GF-D8 (cell line): ENCODE results near the gene RBM19.
"Not testable (repeated sequence)": the region's sequence is repeated elsewhere in the genome, so short reads cannot be mapped to it uniquely, and the experiment has no call there.

Experiments used
- DNase-seq: peaks from one replicate; lab custom pipeline; 2025; lab: John Stamatoyannopoulos, UW

The RBM19 gene

GRCh38 chr12:113833422-113833821 is 132.7 kb downstream of the RBM19 start:
- no peak for DNase-seq

- DNase-seq = no peak
Measured at GRCh38 chr12:113831476-113831875, 134.6 kb downstream of the RBM19 start.

- no peak for DNase-seq
Measured at GRCh38 chr12:113831016-113831415, 135.1 kb downstream of the RBM19 start.

- DNase-seq = no peak
Measured at GRCh38 chr12:113829212-113829611, 136.9 kb downstream of the RBM19 start.

DNA sequence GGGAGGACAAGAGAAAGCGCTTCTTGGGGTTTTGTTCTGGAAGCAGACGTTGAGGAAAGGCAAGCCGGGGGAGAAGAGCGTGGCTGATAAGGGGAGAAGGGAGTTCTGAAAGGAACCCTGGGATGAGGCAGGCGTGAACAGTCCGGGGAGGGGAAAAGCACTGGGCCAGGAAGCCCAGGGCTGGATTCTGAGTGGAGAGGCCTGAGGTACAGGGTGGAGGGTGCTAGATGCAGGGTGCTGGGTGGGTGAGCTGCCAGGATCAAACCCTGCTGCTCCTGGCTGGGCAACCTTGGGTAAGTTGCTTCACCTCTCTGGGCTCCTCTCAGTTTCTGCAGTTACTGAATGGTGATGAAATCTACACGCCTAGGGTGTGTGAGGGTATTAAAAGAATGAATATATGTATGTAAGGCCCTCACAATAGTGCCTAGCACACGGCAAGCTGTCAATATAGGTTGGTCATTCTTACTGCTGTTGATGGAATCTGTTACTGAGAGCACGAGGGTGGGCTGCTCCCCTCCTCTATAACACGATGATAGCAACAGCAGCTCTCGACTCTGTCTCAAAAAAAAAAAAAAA is 138.5 kb downstream of the RBM19 start:
- no peak for DNase-seq

DNA sequence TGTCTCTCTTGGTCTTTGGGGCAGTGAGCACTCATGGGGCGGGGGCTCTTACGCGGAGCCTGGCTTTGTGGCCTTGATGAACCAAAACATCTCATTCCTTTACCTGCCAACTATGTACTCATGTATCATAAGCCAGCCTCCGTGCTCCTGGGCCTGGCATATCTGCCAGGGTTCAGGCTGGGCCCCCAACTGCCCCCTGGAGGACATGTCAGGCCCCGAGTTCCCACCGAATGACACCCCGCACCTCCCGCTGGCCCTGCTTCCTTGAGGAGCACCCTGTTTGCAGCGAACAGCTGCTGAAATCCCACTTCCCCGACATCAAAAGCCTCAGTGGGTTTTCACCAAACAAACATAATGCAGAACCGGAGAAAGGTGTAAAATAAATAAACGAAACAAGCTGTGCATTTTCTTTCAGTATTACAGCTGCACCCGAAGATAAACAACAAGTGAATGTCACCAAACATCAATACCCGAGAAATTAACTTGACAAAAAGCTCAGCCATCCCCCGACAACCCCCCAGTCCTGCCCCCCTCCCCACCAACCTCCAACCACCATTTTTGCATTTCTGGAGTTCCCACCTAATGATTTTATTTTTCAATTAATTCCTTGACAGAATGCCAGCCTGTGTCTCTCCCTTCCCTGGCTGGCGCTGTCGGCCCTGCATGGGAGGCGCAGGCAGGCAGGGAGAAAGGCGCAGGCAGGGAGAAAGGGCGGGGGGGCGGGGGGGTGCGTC is 139.2 kb downstream of the RBM19 start:
- DNase-seq = no peak

GRCh38 chr12:113825705-113826104 is 140.4 kb downstream of the RBM19 start:
- DNase-seq = no peak

- no peak for DNase-seq
Measured at GRCh38 chr12:113823816-113824215, 142.3 kb downstream of the RBM19 start.

DNA sequence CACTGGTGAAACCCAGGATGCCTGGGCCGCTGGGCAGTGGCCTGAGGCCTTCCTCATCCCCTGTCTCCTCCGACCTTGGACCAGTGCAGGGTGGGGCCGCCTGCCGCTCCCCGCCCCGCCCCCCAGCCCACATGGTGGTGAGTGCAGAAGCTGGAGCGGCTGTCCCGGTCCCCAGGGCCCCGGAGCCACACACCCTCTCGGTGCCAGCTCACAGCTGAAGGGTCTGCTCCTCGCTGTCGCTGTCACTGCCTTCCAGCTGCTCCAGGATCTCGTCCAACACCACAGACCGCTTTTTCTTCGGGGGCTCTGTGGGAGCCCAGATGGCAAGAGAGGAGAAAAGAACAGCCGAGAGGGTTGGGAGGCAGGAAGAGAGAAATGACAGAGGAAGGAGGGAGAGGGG is 143.1 kb downstream of the RBM19 start:
- no peak for DNase-seq

DNA sequence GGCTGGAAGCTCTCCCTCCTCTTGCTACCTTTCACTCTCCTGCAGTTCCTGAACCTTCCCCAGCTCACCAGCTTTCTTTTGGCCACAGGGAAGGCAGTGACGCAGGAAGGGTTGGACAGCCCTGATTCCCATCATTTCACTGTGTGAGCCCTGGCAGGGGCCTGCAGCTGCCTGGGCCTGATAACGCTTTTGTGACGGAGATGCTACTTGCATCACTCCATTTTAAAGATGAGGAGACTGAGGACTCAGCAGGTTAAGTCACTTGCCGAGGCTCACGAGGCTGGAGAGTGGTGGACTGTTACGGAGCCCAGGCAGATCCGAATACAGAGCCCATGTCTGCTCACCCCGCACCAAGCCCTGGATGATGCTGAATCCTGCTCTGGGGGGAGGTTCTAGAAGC is 145.3 kb downstream of the RBM19 start:
- DNase-seq = no peak

DNA sequence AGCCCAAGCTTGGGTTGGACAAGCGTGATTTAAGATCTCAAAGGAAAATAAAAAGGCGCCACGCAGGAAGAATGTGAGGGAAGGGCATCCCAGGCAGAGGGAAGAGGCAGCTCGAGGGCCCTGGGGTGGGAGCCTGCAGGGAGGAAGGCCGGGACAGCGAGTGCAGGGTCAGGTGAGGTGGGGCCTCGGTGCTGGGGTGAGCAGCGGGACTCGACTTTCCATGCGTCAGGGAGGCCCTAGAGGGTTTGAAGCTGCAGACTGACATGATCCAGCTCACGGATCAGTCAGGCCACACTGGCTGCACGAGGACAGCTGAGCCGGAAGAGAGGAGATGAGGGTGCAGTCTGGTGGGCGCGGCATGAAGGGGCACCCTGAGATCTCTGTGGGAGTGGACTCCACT is 145.8 kb downstream of the RBM19 start:
- DNase-seq = no peak

GRCh38 chr12:113819495-113819894 is 146.6 kb downstream of the RBM19 start:
- DNase-seq = no peak

DNA sequence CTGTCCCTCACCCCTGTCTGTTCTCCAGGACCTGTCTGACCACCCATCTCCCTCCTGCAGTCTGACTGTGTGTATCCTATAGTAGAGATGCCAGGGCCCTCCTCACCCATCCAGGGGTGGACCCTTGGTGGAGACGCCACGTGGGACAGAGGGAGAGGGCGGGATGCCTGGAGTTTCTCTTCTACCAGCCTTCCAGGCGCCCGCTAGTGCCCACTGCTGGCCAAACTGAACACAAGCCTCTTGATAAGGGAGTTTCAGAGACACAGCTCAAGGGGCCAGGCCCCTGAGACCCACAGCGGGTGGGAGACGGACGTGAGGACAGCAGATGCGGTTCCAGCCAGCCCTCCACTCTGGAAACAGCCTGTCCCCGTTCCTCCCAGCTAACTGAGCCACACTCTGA is 147.3 kb downstream of the RBM19 start:
- no peak for DNase-seq

DNA sequence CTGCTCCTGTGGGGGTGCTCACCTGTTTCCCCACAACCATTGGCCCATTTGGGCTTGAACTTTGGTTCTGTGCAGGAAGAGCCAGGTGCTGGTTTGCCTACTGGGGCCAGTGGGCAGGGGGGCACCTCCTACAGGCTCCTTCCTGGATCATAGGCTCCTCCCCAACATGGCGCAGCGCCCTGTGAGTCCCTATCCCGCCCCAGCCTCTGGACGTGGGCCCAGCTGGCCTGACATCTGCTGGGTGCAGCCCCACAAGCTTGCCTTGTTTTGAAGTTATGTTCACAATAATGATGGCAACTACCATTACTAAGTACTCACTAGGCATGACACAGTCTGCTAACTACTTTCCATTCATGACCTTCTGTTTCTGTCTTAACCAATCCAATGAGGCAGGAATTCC is 147.8 kb downstream of the RBM19 start:
- no peak for DNase-seq

DNA sequence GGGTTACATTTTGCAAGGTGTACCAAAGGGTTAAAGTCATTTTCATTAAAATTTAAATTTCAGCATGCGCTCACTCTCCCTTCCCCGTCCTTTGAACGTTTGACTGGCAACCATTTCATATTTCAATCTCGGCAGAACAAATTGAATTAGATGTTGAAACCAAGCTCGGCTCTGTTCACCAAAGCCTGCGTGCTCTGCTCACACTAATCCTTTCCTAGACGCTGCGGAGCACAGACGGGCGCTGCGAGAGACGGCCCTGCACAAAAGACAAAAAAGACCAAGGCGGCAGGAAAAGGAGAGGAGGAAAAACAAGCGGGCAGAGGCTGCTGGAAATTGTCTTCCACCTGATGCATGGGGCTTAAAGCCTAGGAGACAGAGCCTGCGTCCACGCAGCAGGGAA is 149.3 kb downstream of the RBM19 start:
- DNase-seq = no peak

DNA sequence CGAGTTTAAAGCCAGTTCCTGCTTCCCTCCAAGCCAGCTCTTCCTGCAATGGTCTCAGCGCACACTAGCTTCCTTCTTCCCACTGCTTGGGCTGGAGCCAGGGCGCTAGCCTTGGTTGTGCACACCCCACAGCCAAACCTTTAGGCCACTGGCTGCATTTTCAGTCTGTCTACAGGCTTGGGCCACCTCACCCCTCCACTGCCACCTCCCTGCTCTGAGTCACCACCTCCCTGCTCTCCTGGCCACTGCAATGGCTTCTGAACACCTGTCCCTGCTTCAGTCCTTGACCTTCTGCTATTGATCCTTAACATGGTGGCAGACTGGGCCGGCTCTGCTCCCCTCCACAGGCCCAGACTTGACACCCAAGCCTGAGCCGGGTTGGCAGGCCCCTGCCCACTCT is 151.1 kb downstream of the RBM19 start:
- DNase-seq = no peak

DNA sequence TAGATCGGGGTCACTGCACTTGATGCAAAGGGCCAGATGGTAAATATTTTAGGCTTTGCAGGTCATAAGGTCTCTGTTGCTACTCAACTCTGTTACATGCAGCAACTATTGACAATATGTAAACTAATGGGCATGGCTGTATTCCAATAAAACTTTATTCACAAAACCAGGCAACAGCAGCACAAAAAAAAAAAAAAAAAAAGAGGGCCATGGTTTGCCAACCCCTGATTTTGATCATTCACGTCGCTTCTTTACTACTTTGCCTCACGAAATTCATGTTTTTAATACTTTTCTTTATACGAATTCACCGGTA is 152.9 kb downstream of the RBM19 start:
- DNase-seq = no peak

DNA sequence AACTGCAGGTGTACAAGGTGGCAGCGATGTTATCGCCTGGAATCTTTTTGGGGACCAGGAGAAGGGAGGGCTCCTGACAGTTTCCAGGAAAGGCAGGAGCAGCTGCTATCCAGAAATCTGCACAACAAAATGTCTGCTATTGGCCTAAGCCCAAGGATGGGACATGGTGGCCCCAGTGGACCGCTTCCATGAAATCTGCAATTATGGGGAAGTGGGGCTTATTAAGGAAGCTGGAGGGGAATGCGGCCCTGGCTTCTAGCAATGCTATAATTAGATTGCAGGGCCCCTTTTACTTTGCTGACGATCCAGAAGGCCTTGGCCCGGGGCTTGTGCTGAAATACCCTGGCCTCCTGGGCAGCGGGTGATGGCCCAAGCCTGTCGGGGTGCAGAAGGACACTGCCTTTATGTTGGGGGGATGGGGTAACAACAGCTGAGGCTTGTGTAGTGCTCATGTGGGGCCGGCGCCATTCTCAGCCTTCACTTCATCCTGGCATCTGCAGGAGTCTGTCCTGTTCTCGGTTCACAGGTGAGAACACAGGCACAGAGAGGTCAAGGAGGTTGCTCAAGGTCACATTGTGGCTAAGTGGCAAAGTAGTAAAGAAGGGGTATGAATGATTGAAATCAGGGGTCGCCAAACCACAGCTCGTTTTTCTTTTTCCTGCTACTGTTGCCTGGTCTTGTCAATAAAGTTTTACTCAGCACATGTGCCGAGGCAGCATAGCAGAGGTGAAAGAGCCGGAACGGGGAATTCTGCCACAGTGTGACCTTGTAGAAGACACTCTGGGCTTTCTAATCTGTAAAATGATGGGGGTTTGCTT is 153.5 kb downstream of the RBM19 start:
- DNase-seq = no peak

GRCh38 chr12:113809462-113810220 is 156.5 kb downstream of the RBM19 start:
- DNase-seq = not testable (repeated sequence)

DNA sequence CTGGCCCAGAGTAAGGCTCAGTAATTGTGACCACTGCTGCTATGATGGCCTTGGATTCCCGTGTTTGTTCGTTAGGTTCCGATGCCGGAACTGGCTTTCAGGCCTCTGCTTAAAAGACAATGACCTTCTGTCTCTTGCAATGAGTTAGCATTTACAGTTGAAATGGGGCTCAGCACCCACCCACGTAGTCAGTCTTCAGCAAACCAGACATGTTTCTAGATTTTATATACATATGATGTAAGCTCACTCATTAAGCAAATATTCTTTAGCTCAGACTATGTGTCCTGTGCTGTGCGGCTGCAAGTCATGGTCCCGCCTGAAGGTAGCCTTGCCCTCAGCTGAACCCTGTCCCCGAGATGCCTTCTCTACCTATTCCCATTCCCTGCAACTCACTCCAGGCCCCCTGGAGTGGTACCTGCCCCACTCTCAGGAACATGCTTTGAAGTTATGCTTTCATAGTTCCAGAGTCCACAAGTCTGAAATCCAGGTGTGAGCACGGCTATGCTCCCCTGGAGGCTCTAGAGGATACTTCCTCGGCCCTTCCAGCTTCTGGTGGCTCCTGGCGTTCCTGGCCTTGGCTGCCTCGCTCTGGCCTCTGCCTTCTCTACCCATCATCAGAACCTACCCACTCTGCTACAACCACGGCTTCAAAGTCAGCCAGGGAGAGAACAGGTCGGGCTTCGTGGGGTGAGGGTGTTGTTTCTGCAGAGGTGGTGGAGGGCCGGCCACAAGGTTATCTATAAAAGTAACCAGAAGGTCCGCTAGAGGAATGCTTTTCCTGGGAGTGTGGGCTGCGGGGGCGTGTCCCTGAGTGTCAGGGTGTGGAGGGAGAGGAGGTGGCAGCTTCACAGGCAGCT is 157.8 kb downstream of the RBM19 start:
- no peak for DNase-seq

DNA sequence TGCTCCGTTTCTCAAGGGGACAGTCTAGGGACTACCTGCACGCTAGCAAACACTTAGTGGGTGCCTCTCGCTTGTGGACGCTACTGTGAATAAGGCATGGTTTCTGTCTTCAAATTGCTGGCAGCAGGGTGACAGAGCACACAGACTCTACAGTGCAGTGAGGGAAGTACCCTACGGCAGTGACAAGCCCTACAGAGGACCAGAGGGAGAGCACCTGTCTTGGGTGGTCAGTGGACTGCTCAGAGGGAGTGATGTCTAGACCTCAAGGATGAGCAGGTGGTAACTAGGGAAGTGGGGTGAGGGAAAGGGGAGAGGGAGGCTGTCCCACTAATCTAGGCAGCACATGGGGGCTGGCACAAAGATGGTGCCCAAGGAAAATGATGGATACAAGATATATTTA is 160.5 kb downstream of the RBM19 start:
- no peak for DNase-seq
